ENCODE measurements around the gene SCT. TPM values are rescaled to one million over a fixed set of nuclear protein-coding genes. Genes with fewer than 3 reads are reported as not detected.

SCT gene
- total RNA-seq, 1 experiment from 2014 or later = not detected

GRCh38 chr11:608791-609251 lies 18.2 kb downstream of the SCT start:
- CTCF ChIA-PET = no interaction called here
- no peaks in the 10 kb centered on the region for H3K27me3 ChIP-seq (ENCODE audit: control insufficient read depth, insufficient read depth, low read length)
- in situ Hi-C loops (cut with HindIII; ENCODE audit: low pct_unique_long_range_greater_than_20kb, low sequenced_read_pairs) = no loop called here
- TF ChIP-seq TCF7L2 (IDR thresholded peaks at IDR 0.05; ENCODE audit: low read depth, low read length) (no peak), SIN3A (IDR thresholded peaks at IDR 0.05; ENCODE audit: borderline replicate concordance, insufficient read depth, low read depth, low read length) (no peak), POLR2AphosphoS5 (IDR thresholded peaks at IDR 0.05; ENCODE audit: low read depth, low read length) (no peak), REST (IDR thresholded peaks at IDR 0.05; ENCODE audit: insufficient read depth in 1 of 2, low read depth in 2 of 2, low read length in 1 of 2) (no peak), CTCF (IDR thresholded peaks at IDR 0.05) (no peak)
- intact Hi-C loops (cut with micrococcal nuclease; ENCODE audit: unreplicated experiment) = no loop called here
- no peak overlapping the region for H3K4me3 ChIP-seq (ENCODE audit: low read depth in 2 of 2, low read length in 2 of 2)
- POLR2A ChIA-PET = interaction anchor here (1.2 kb wide), 1 partner anchor 24 kb away, joined by 5 read pairs; no protein-coding TSS in a partner anchor
- no peak overlapping the region for H3K27ac ChIP-seq (ENCODE audit: low read length)
- BruUV-seq (replicated peaks) = TSS peak; percentile 46
- DNase-seq (ENCODE audit: low read depth, low spot score) (no peak), ATAC-seq (no peak)
- H3K36me3 ChIP-seq (ENCODE audit: control insufficient read depth, insufficient read depth, low read length) = peaks cover 38% of the 10 kb centered on the region
- peaks cover 21% of the 10 kb centered on the region for H3K4me1 ChIP-seq (ENCODE audit: control insufficient read depth, insufficient read depth, low read length)
- H3K9me3 ChIP-seq (ENCODE audit: control insufficient read depth, insufficient read depth, low read depth, low read length) = no peaks in the 10 kb centered on the region

- ChIA-PET CTCF (no interaction called here), POLR2A (interaction anchor here (1.2 kb wide), 1 partner anchor 23 kb away, joined by 5 read pairs; no protein-coding TSS in a partner anchor)
- H3K36me3 ChIP-seq (ENCODE audit: control insufficient read depth, insufficient read depth, low read length) = peaks cover 38% of the 10 kb centered on the region
- TF ChIP-seq SIN3A (IDR thresholded peaks at IDR 0.05; ENCODE audit: borderline replicate concordance, insufficient read depth, low read depth, low read length) (no peak), REST (IDR thresholded peaks at IDR 0.05; ENCODE audit: insufficient read depth in 1 of 2, low read depth in 2 of 2, low read length in 1 of 2) (no peak)
- DNase-seq (ENCODE audit: low read depth, low spot score) (no peak), ATAC-seq (no peak)
- H3K4me3 ChIP-seq (ENCODE audit: low read depth in 2 of 2, low read length in 2 of 2) = no peak overlapping the region
- intact Hi-C loops (cut with micrococcal nuclease; ENCODE audit: unreplicated experiment) = no loop called here
- no peaks in the 10 kb centered on the region for H3K9me3 ChIP-seq (ENCODE audit: control insufficient read depth, insufficient read depth, low read depth, low read length)
- H3K27me3 ChIP-seq (ENCODE audit: control insufficient read depth, insufficient read depth, low read length) = no peaks in the 10 kb centered on the region
- H3K4me1 ChIP-seq (ENCODE audit: control insufficient read depth, insufficient read depth, low read length) = peaks cover 16% of the 10 kb centered on the region
- BruUV-seq (replicated peaks) = no TSS peak
- no peak overlapping the region for H3K27ac ChIP-seq (ENCODE audit: low read length)
- in situ Hi-C loops (cut with HindIII; ENCODE audit: low pct_unique_long_range_greater_than_20kb, low sequenced_read_pairs) = no loop called here
Measured at GRCh38 chr11:607971-608659, 18.9 kb downstream of the SCT start.

Measured in Panc1 (cell line).